GM10847 (cell line): ENCODE measurements around the gene CTSZ.

Experiments
- POLR2A ChIP-seq: IDR thresholded peaks from 2 replicates; pipeline ENCODE4 v1.6.1; 2011; ENCODE audit not compliant: insufficient read length; ENCODE audit errors: extremely low read depth

Gene CTSZ

DNA sequence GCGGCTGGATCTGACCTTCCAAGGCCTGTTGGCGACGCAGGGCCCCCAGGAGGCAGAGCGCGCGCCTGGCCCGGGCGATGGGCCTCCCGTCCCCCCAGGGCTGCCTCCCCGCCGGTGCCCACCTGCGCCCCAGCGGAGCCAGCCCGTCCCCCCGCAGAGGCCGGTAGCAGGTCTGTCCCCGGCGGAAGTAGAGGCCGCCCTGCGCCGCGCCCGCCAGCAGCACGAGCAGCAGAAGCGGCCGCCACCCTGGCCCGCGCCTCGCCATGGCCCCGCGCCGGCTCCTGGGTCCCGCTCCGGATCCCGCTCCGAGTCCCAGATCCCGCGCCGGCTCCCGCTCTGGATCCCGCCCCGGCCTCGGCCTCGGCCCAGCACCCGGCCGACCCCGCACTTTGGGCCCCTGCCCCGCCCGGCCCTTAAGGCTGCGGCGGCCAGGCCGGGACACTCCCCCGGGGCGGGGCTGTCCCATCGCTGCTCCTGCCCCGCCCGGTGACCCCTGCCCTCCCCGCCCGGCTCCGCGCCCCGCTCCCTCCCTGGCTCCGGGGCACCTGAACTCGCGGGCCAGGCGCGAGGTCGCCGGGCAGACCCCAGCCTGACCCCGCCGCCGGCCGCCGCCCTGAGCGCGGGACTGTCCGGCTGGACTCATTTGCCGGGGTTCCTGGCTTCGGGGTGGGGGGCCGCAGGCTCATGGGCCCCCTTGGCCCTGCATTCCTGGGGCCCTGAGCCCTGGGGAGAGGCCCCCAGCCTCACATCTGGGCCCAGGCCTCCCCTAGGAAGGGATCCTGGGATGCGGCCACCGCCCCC lies at the start of gene CTSZ:
CTSZ (minus strand) TSS at position 391 of the 801 bp plus-strand sequence; CDS start at position 265, 126 bp downstream.
- peak; percentile 55 for TF ChIP-seq POLR2A

DNA sequence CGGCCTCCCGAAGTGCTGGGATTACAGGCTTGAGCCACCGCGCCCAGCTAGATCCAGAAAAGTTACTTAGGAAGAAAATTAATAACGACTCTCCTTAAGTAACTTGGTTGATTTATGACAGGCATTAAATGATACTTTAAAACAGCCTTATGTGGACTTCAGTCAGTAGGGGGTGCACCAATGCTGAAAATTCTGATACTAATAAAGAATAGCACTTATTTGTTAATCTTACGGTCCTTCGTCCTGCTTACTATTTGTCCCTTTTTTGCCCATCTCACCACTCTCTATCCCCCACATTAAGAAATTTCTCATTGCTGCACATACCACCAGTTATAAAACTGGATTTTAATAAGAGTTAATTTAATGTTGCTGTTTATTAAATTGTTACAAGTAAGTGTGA lies 48.2 kb upstream of the CTSZ start:
- TF ChIP-seq POLR2A, result no peak

DNA sequence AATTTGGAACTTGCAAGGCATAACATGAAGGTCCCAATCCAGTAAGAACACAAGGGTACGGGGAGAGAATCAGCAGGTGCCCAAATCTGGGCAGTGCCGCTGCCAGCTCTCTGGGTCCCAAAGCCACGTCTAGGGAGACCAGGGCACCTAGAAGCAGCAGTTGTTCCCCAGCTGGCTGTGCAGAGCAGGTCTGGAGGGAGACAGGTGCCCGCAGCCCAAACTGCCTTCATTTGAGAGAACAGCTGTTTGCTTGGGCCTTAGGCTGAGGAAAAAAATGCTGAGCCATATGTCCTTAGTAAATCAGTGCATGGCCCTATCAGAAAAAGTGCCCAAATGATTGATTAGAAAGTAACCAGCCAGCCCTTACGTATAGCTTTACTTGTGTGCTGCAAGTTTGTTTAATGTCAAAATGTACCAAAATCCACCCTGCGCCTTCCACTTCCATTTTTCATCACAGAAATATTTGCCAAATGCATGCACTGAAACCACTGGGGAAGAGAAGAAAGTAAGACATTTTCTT lies 44.7 kb upstream of the CTSZ start:
- TF ChIP-seq POLR2A, result no peak

DNA sequence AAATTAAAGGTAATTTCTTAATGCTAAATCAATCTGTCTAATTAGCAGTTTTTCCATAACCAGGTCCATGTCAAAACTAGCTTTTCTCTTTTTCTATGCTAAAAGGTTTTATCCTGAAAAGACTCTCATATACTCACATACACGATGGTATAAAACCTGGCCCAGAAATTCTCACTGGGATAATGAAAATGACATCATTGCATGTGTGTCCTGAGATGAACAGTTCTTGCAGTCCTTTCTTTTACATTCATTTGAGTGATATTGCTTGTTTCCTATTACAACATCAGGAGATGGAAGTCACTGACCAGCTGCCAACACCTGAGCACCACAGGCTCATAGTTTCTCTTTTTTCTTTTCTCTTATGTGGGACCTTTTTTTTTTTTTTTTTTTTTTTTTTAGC lies 43.4 kb upstream of the CTSZ start:
- no peak for TF ChIP-seq POLR2A

DNA sequence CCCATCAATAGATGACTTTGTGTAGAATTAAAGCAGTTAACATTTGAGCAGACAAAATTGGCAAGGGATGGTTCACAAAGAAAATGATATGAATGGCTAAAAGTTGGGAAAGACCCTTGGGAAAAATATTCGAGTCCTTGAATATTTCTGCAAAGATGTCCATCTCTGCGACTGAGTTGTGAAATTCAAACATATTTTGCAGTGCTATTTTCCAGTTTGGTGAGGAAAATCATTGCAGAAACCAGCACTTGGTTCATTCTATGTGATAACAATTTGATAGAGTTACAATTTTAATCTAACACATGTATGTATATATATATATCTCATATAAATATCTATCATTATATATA lies 41.6 kb upstream of the CTSZ start:
- no peak for TF ChIP-seq POLR2A

DNA sequence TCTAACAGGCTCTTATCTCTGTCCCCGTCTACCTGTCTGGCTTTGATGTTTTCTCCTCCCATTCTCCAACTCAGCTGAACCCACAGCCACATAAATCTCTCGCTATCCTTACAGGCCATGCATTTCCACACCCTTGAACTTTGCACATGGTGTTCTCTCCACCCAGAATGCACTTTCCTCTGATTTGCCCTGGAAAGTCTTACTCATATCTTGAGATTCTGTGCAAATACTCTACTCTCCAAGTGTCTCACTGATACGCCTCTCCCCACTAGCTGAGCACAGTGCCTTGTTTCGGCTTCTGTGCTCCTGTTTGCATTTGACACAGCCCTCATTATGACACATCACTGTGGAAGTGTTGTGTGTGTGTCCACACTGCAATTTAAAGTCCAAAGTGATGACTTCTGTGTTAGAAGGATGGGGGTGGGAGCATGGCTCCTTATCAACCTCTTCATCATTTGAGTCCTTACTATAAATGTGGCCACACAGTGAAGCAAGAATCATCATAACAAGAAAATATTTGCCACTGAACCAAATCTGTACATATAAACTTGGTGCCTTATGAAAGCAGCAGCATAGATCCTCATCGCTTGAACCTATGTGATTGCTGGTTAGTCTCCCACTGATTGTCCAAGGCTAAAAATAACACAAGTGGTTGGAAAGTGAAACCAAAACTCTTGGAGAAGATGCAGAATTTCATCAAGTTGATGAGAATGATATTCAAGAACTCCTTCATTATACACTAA lies 41.1 kb upstream of the CTSZ start:
- no peak for TF ChIP-seq POLR2A

DNA sequence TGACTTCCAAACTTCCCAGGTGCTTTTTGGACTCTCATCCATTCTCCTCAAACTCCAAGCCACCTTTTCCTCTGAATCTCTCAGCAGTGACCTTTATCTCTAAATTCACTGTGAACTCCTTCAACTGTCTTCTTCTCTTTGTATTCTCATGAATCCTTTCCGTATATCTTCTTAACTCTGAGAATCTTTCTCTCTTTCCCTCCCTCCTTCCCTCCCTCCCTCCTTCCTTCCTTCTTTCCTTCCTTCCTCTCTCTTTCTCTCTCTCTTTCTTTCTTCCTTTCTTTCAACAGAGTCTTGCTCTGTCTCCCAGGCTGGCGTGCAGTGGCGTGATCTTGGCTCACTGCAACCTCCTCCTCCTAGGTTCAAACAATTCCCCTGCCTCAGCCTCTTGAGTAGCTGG lies 39.8 kb upstream of the CTSZ start:
- TF ChIP-seq POLR2A, result no peak

DNA sequence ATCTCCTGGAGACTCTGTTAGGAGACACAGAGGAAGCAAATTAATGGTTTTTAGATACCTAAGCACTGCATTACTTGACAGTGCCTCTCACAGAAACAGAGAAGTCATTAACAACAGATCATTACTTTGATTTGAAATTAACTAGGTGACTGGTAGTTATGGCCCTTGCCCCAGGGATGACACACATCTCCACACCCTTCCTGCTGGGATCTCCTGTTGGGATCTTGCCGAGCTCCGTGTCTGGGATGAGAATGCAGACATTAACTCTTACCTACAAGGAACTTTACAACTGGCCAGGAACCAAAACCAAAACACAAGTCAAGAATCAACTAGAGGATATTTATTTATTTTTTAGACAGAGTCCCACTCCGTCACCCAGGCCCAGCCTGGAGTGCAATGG lies 37.7 kb upstream of the CTSZ start:
- no peak for TF ChIP-seq POLR2A

DNA sequence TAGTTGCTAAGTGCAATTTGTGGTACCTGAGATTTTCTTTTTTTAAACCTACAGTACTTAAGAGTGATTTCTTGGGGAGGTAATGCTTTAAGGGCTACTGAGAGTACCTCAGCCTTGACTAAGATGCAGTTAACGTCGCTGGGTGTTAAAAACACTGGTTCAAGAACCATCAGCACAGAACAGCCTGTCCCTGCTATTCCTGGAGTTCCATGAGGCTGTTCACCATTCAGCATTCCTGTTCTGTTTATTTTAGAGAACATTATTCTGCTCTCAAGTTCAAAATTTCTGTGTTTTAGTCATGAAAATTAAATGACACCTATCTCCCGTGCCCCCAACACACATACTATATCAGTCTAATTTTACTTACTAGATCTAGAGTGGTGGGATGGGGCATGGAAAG lies 37.2 kb upstream of the CTSZ start:
- TF ChIP-seq POLR2A, result no peak

DNA sequence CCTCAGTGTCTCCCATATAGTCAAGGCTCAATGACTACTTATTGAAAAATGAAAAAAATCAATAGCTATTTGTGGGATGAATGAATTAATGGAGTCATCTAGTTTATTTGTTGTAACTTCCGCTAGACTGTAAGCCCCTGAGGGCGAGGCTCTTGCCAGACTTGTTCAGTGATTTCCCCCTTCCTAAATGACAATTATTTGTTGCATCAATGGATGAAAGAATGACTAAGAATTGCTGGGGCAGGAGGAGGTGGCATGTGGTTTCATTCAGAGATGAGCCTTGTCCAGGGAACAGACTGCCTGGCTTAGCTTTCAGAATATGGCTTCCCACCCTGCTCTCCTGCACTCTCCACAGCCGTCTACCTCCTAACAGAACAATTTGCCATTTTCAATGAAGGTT lies 36.6 kb upstream of the CTSZ start:
- TF ChIP-seq POLR2A, result no peak

DNA sequence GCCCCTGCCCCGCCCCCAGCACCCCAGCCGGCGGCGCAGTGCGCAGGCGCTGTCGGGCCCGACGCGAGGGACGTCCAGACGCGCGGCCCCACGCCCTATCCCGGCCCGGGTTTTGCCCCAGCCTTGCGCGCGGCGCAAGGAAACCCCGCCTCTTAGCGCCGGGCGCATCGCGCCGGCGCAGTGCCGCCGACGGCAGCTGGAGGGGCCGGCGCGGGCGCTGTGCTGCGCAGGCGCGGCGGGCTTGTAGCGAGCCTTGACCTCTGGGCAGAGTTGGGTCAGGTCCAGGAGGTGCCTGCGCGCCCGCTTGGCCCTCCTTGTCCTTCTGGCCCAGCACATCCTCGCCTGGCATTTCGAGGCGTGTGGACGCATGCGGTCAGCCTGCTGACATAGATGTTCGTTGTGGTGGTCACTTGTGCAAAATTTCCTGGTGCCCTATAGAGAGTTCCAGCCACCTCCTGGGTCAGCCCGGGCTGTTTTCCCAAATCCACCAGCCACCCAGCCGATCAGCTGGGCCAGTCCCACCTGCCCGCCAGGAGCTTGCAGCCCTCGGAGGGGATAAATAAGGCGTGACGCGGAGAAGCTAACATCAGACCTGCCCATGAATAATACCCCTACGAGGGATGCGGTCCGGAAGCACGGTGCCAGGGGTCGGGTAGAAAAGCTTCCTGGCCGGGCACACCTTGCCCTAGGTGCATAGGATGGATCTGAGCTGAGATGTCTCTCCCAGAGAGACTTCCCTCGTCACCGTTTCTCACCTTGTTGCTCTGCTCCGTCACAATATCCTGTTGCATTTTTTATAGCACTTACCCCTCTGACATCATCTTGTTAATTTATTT lies 36.0 kb upstream of the CTSZ start:
- peak; percentile 66 for TF ChIP-seq POLR2A

DNA sequence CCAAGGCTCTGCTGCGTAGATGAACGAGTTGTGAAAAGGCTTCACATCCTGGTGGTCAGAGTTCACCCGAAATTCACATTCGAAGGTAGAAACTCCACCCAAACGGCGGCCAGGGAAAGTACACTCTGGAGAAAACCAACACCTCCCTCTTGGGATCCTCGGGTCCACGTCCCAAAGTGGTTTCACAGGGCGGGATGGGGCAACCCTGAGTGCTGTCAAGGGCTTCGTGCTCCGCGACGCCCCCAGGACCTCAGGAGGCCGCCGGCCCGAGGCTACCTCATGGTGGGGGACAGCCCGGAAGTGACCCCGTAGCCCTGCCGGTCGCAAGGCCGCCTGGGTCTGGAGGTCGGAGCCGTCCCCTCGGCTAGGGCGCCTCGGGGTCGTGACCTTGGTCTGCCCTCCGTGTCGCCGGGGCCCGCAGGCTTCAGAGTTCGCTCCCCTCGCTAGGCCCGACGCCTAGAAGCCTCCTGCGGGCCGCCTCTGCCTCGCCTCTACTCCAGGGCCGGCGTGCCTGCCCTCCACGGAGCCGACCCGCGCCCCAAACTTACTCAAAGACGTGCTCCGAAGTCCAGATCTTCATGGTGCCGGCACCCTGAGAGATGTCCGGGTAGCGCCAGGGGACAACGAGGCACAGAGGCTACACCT lies 35.2 kb upstream of the CTSZ start, which contains the start of gene PRELID3B:
PRELID3B (minus strand) TSS at position 636 of the 645 bp plus-strand sequence; CDS start at position 580, 56 bp downstream.
- no peak for TF ChIP-seq POLR2A

DNA sequence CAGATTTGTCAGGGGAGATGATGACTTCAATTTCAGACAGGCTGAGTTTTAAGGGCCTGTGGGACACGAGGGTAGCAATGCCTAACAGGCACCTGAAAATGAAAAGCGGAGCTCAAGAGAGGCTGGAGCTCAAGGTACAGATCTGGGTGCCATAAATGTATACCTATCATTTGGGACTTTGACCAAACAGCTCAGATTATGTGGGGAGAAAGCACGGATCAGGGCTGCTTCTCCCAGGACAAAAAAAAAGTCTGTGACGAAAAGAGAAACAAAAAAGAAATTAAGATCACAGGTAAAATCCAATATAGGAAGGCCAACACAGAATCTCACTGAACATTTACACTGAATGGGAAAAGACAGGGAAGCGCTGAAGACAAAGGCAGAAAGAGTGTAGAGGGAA lies 33.6 kb upstream of the CTSZ start:
- TF ChIP-seq POLR2A, result no peak

DNA sequence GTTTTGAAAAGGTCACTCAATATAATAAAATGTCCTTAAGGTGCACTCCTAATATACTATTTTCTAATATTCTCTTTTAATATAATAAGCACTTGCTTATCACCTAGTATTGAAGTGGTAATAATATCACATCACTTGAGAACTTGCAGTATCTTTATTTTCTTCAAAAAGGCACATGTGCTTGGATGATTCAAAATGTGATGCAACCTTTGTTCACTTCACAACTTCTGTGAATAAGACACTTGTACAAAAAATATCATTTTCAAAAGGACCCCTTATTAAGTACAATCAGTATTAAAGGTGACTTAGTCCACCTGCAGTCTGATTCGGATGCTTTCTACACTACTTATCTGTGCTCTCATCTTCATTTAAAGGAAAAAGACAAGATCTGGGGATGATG lies 32.2 kb upstream of the CTSZ start:
- TF ChIP-seq POLR2A, result no peak

DNA sequence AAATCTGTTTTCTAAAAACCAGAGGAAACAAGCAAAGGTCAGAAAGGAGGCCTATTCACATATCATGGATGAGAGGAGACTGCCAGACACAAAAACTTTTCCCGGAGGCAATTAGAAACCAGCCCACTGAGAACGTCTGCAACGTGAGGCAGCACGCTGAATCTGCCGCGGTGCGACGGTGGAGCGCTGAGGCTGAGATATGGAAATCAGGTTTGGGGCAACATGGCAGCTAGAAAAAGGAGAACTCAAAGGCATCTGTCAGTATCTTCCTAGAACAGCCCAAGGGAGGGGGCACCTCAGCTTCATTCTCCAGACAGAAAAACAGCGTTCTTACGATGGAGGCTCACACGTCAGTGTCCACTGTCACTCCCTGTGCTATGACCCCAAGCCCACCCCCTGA lies 30.3 kb upstream of the CTSZ start:
- TF ChIP-seq POLR2A, result no peak
